ENCODE data around the gene MAOA.
A peak's percentile ranks its signal among the peaks of the same experiment; 100 is the strongest.
"Not testable (repeated sequence)": the region's sequence is repeated elsewhere in the genome, so short reads cannot be mapped to it uniquely, and the experiment has no call there.

The MAOA gene

GRCh38 chrX:43656005-43656494, at the start of gene MAOA:
TSS of gene MAOA (plus strand) at chrX:43656299. CDS start at chrX:43656342, 43 bp downstream.
- peak; percentile 43 for DNase-seq

GRCh38 chrX:43612400-43612799, 43.7 kb upstream of the MAOA start:
- DNase-seq, result no peak

- no peak for DNase-seq
Observed at GRCh38 chrX:43615660-43616059, 40.4 kb upstream of the MAOA start.

GRCh38 chrX:43618366-43619205, 37.5 kb upstream of the MAOA start:
- DNase-seq, result no peak

GRCh38 chrX:43619861-43620260, 36.2 kb upstream of the MAOA start:
- DNase-seq, result not testable (repeated sequence)

GRCh38 chrX:43627147-43627546, 29.0 kb upstream of the MAOA start:
- no peak for DNase-seq

- DNase-seq, result no peak
Observed at GRCh38 chrX:43627669-43628068, 28.4 kb upstream of the MAOA start.

GRCh38 chrX:43629229-43629628, 26.9 kb upstream of the MAOA start:
- DNase-seq, result no peak

- no peak for DNase-seq
Observed at GRCh38 chrX:43631841-43632240, 24.3 kb upstream of the MAOA start.

- DNase-seq, result no peak
Observed at GRCh38 chrX:43633081-43633480, 23.0 kb upstream of the MAOA start.

GRCh38 chrX:43633757-43634156, 22.3 kb upstream of the MAOA start:
- no peak for DNase-seq

- no peak for DNase-seq
Observed at GRCh38 chrX:43640482-43640881, 15.6 kb upstream of the MAOA start.

- DNase-seq, result no peak
Observed at GRCh38 chrX:43641691-43642090, 14.4 kb upstream of the MAOA start.

- no peak for DNase-seq
Observed at GRCh38 chrX:43643201-43643600, 12.9 kb upstream of the MAOA start.

GRCh38 chrX:43643662-43644061, 12.4 kb upstream of the MAOA start:
- DNase-seq, result no peak

GRCh38 chrX:43644124-43644701, 11.9 kb upstream of the MAOA start:
- DNase-seq, result no peak

GRCh38 chrX:43646800-43647199, 9.3 kb upstream of the MAOA start:
- DNase-seq, result no peak

GRCh38 chrX:43654431-43655150, 1.5 kb upstream of the MAOA start:
- DNase-seq, result peak; percentile 90

- peak; percentile 28 for DNase-seq
Observed at GRCh38 chrX:43655151-43656004, 721 bp upstream of the MAOA start.

- DNase-seq, result no peak
Observed at GRCh38 chrX:43657671-43658070, 1.6 kb downstream of the MAOA start.

GRCh38 chrX:43661521-43662240, 5.6 kb downstream of the MAOA start:
- DNase-seq, result no peak

- no peak for DNase-seq
Observed at GRCh38 chrX:43663173-43663572, 7.1 kb downstream of the MAOA start.
